ENCODE results near the gene TIMP2. TPM values are rescaled to one million over a fixed set of nuclear protein-coding genes. Genes with fewer than 3 reads are reported as not detected.

The TIMP2 gene
- total and polyA plus RNA-seq, 2 of the 4 experiments (the other 2 are of a cell fraction), result 43.9 to 416 TPM

GRCh38 chr17:78822552-78822951, 102.6 kb downstream of the TIMP2 start:
- dilution Hi-C loops (cut with HindIII; ENCODE audit: low sequenced_read_pairs, unreplicated experiment), result no loop called here
- H3K9ac ChIP-seq (ENCODE audit: low read depth, low read length), result peak overlapping the region; percentile 25

More at GRCh38 chr17:78822552-78822951, 102.6 kb downstream of the TIMP2 start:
- peak overlapping the region; percentile 91 for H2AK9ac ChIP-seq (replicated peaks; ENCODE audit: low read depth, low read length, poor library complexity)
- peak; percentile 96 for ATAC-seq (ENCODE audit: low read depth)
- peak overlapping the region; percentile 80 for H2BK120ac ChIP-seq (ENCODE audit: low read depth, low read length)
- CTCF ChIA-PET, result interaction anchor here (0.6 to 0.9 kb wide), 2 partner anchors 149 to 342 kb away, joined by 3 to 6 read pairs; no protein-coding TSS in a partner anchor
- in situ Hi-C loops (cut with MboI; ENCODE audit: low sequenced_read_pairs), result no loop called here
- peak overlapping the region; percentile 74 for H2AK5ac ChIP-seq (ENCODE audit: low read depth, low read length)
- H4K20me1 ChIP-seq (ENCODE audit: insufficient read depth, low read length), result peaks cover 16% of the 10 kb centered on the region
- H3K27ac ChIP-seq (ENCODE audit: insufficient read depth, low read length), result peak overlapping the region; percentile 86
- H3K79me1 ChIP-seq (ENCODE audit: low read depth in 1 of 2, low read length in 2 of 2), result peaks cover 28 to 84% of the 10 kb centered on the region in 2 experiments
- H3K18ac ChIP-seq (ENCODE audit: low read depth, low read length), result peak overlapping the region; percentile 40; the same call in 1 of the 2 replicates
- BruUV-seq (replicated peaks), result no TSS peak
- H2BK5ac ChIP-seq (ENCODE audit: low read depth, low read length, poor library complexity, severe bottlenecking), result peak overlapping the region; percentile 89
- DNase-seq, result peak; percentile 100
- peak overlapping the region; percentile 39 for H3K4me2 ChIP-seq (ENCODE audit: low read depth, low read length)
- peak overlapping the region; percentile 51; the same call in 1 of the 2 replicates for H4K5ac ChIP-seq (ENCODE audit: low read depth, low read length)
- peak overlapping the region; percentile 74 for H3K14ac ChIP-seq (replicated peaks; ENCODE audit: low read depth, low read length)
- peak overlapping the region; percentile 81; the same call in 1 of the 3 replicates for H2BK15ac ChIP-seq (ENCODE audit: low read depth, low read length)
- H4K91ac ChIP-seq (ENCODE audit: insufficient read depth, low read depth, low read length), result peak overlapping the region; percentile 73
- no peak overlapping the region for H3K56ac ChIP-seq (ENCODE audit: extremely low read depth, insufficient read depth, low read length)
- no peak overlapping the region for H3K4me3 ChIP-seq (ENCODE audit: insufficient read depth, low read depth, low read length)
- peak overlapping the region; percentile 34; the same call in 1 of the 2 replicates for H3K23ac ChIP-seq (ENCODE audit: low read depth, low read length)
- peak overlapping the region; percentile 24; the same call in 1 of the 2 replicates for H2BK20ac ChIP-seq (ENCODE audit: low read depth, low read length)
- POLR2A ChIA-PET (ENCODE audit: unreplicated experiment), result interaction anchor here (0.5 kb wide), 1 partner anchor 9 kb away, joined by 4 read pairs; no protein-coding TSS in a partner anchor
- H4K8ac ChIP-seq (ENCODE audit: low read depth in 2 of 2, low read length in 2 of 2), result peak overlapping the region; percentile 10 to 89; a peak in 3 of 4 replicates
- H3K4me1 ChIP-seq (ENCODE audit: control insufficient read depth, insufficient read depth, low read length), result peaks cover 16% of the 10 kb centered on the region
- intact Hi-C loops (cut with micrococcal nuclease), result loop anchor here (10.0 kb wide), 1 partner anchor 328 kb away; no protein-coding TSS in a partner anchor
- H3K9me1 ChIP-seq (ENCODE audit: insufficient read depth, low read length), result peaks cover 20% of the 10 kb centered on the region
- peak; percentile 63; the same call in 1 of the 2 replicates for TF ChIP-seq FOS (IDR thresholded peaks at IDR 0.05; ENCODE audit: low read depth, low read length)
- TF ChIP-seq CEBPB (IDR thresholded peaks at IDR 0.05; ENCODE audit: low read depth, low read length), result peak; percentile 45
- TF ChIP-seq NFE2L2 (IDR thresholded peaks at IDR 0.05; ENCODE audit: low read depth, low read length), result no peak
- TF ChIP-seq MAZ (IDR thresholded peaks at IDR 0.05; ENCODE audit: borderline replicate concordance, low read depth, low read length), result peak; percentile 10; the same call in 1 of the 2 replicates
- TF ChIP-seq, protein P1, sequence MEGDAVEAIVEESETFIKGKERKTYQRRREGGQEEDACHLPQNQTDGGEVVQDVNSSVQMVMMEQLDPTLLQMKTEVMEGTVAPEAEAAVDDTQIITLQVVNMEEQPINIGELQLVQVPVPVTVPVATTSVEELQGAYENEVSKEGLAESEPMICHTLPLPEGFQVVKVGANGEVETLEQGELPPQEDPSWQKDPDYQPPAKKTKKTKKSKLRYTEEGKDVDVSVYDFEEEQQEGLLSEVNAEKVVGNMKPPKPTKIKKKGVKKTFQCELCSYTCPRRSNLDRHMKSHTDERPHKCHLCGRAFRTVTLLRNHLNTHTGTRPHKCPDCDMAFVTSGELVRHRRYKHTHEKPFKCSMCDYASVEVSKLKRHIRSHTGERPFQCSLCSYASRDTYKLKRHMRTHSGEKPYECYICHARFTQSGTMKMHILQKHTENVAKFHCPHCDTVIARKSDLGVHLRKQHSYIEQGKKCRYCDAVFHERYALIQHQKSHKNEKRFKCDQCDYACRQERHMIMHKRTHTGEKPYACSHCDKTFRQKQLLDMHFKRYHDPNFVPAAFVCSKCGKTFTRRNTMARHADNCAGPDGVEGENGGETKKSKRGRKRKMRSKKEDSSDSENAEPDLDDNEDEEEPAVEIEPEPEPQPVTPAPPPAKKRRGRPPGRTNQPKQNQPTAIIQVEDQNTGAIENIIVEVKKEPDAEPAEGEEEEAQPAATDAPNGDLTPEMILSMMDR (conservative IDR thresholded peaks at IDR 0.05; ENCODE audit: low read depth, low read length), result no peak
- TF ChIP-seq POLR2A (IDR thresholded peaks at IDR 0.05; ENCODE audit: low read depth, low read length), result peak; percentile 91
- TF ChIP-seq MXI1 (IDR thresholded peaks at IDR 0.05; ENCODE audit: borderline replicate concordance, low read depth, low read length), result peak; percentile 39; the same call in 1 of the 2 replicates
- TF ChIP-seq RCOR1 (IDR thresholded peaks at IDR 0.05; ENCODE audit: insufficient replicate concordance, low read length), result peak; percentile 62
- peak overlapping the region; percentile 84 for H3K4ac ChIP-seq (ENCODE audit: low read depth, low read length)
- H3K27me3 ChIP-seq (ENCODE audit: control insufficient read depth, insufficient read depth, low read length), result no peaks in the 10 kb centered on the region
- peaks cover 64% of the 10 kb centered on the region for H3K36me3 ChIP-seq (ENCODE audit: control insufficient read depth, insufficient read depth, low read length)
- no peaks in the 10 kb centered on the region for H3K9me3 ChIP-seq (ENCODE audit: control insufficient read depth, insufficient read depth, low read length)
- peak overlapping the region; percentile 78 for H2AFZ ChIP-seq (replicated peaks; ENCODE audit: low read length, poor library complexity)
- 35% methylated on average over 12 of the region's 14 CpGs; no CpG with 5 or more reads in 1 of the 2 experiments for WGBS, 2 experiments (ENCODE audit: extremely low coverage in 2 of 2, insufficient read length in 1 of 2)
